Activated CD4-positive, alpha-beta T cell treated with anti-CD3 and anti-CD28 coated beads, Interleukin-2, amount 50 U/mL, for 4 hours (primary cell): ENCODE results near the gene ANTKMT.

Experiments
- DNase-seq, 2 experiments: peaks; one replicate each; pipeline ENCODE4 v3.0.0-alpha.2; 2020

Gene ANTKMT, protein sequence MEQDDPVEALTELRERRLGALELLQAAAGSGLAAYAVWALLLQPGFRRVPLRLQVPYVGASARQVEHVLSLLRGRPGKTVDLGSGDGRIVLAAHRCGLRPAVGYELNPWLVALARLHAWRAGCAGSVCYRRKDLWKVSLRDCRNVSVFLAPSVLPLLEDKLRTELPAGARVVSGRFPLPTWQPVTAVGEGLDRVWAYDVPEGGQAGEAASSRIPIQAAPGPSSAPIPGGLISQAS

GRCh38 chr16:720990-721764 lies at the start of gene ANTKMT:
ANTKMT (plus strand) TSS chr16:721146; CDS start chr16:721275, 129 bp downstream.
- DNase-seq = peak in 1 of 2 experiments; percentile 35

DNA sequence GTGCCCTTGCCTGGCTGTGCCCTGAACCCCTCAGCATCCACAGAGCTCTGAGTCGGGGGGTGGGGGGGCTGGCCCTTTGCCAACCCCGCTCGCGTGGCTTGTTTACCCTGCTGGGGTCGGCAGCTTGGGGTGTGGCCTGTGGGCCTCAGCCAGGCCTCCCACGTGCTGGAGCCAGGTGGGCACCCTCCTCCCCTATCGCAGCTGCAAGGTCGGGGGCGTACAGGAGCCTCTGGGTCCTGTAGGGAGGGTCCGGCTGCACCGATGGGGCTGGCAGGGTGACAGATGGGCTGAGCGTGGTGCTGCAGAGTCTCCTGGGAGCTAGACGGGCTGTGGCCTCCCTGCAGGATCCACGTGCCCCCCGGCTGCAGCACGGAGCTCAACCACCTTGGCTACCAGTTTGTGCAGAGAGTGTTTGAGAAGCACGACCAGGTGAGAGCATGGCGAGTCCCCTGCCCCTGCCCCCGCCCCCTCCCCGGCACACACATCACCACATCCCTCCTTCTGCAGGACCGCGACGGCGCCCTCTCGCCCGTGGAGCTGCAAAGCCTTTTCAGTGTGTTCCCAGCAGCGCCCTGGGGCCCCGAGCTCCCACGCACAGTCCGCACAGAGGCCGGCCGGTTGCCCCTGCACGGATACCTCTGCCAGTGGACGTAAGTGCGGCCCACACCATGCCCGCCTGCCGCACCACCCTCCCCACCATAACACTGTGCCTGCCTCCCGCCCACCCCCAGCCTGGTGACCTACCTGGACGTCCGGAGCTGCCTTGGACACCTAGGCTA lies 49.4 kb upstream of the ANTKMT start:
- no peak for DNase-seq

GRCh38 chr16:672371-672770 lies 48.6 kb upstream of the ANTKMT start:
- DNase-seq = no peak

DNA sequence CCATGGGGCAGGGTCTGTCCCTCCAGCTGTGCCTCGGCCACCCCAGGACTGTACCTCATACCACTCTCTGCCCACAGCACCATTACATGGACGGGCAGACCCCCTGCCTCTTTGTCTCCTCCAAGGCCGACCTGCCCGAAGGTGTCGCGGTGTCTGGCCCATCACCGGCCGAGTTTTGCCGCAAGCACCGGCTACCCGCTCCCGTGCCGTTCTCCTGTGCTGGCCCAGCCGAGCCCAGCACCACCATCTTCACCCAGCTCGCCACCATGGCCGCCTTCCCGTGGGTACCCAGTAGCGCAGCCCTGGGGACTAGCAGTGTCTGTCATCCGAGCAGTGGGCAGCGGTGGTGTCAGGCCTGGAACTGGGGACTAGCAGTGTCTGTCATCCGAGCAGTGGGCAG lies 48.1 kb upstream of the ANTKMT start:
- no peak for DNase-seq

DNA sequence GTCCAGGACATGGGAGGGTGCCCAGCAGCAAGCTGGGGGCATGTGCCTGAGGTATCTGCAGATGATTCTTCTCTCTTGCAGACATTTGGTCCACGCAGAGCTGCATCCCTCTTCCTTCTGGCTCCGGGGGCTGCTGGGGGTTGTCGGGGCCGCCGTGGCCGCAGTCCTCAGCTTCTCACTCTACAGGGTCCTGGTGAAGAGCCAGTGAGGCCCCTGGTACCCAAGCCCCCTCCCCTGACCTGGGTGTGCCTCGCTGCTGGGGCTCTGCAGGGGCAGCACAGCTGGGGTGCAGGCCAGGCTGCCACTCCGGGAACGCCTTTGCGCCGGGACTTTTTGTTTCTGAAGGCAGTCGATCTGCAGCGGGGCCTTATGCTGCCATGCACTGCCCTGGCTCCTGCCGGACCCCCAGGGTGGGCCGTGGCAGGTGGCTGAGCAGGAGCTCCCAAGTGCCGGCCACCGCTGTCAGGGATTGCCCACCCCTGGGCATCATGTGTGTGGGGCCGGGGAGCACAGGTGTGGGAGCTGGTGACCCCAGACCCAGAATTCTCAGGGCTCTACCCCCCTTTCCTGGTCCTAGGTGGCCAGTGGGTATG lies 47.5 kb upstream of the ANTKMT start:
- DNase-seq = no peak

- DNase-seq = no peak
Measured at GRCh38 chr16:674214-674881, 46.6 kb upstream of the ANTKMT start.

DNA sequence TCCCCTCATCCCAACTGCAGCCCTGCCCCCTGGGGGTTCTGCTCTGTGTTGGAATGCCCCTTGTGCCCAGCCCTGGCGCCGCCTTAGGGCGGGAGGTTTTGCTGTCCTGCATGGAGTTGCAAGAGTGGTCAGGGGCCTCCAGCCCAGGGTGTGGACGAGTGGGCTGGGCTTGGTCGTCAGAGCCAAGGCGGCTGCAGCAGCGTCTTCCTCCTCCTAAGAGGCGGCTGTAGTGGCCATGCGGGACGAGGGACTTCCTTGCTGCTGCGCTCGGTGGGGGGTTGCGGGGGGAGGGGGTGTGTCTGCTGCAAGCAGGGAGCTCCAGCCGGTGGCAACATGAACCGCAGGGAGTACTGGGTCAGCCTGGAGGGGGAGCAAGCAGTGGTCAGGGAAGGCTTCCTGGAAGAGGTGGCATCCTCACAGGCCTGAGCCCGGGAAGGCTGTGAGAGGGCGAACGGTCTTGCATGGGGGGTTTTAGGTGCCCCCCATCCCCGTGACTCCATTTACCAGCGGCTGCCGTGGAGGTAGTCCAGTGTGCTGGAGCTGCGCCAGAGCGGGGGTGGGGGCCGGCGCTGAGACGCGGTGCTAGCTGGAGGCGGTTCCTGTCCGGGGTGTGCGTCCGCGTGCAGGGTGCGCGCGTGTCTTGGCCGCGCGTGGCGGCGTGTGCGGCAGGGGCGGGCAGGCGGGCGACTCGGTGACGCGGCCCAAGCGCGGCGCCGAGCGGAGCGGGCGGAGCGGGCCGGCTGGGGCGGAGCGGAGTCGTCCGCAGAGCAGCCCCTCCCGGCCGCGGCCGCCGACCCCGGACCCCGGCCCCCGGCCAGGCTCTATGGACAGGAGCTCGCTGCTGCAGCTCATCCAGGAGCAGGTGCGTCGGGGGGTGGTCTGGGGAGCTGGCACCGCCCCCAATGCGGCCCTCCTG lies 45.7 kb upstream of the ANTKMT start, which contains the start of gene RHBDL1:
Gene RHBDL1 (plus strand): TSS at position 704 of the 916 bp plus-strand sequence. CDS start 120 bp downstream, at position 824.
- no peak for DNase-seq

DNA sequence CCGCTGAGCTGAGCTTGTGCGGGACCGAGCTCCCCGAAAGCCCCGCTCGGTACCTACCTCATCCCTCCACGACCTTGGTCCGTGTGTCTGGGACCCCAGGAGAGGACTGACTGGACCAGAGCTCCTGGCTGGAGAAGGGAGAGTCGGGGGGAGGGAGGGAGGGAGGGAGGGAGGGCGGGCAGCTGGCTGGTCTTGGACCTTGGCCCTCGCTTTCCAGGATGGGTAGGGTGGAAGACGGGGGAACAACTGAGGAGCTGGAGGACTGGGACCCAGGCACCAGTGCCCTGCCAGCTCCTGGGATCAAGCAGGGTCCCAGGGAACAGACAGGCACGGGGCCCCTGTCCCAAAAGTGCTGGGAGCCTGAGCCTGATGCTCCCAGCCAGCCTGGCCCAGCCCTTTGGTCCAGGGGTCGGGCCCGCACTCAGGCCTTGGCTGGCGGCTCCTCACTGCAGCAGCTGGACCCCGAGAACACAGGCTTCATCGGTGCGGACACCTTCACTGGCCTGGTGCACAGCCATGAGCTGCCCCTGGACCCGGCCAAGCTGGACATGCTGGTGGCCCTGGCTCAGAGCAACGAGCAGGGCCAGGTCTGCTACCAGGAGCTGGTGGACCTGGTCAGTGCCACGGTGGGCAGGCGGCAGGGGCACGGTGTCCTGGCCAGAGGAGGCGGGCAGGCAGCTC lies 44.9 kb upstream of the ANTKMT start:
- no peak for DNase-seq

DNA sequence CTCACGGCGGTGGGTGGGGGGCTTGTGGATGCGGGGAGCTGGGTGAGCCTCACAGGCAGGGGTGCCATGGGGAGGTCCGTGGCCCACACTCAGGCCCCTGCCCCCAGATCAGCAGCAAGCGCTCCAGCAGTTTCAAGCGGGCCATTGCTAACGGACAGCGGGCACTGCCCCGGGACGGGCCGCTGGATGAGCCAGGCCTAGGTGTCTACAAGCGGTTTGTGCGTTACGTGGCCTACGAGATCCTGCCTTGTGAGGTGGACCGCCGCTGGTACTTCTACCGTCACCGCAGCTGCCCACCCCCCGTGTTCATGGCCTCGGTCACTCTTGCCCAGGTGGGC lies 44.4 kb upstream of the ANTKMT start:
- no peak for DNase-seq

DNA sequence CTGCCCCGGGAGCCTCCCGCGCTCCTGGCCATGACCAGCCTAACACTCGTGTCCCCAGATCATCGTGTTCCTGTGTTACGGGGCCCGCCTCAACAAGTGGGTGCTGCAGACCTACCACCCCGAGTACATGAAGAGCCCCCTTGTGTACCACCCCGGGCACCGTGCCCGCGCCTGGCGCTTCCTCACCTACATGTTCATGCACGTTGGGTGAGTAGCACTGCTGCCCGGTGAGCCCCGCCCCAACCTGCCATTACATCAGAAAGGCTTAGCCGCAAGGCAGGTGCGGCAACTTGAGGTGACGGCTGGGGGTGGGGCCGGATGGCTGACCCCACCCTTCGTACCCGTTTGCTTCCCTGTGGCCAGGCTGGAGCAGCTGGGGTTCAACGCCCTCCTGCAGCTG lies 44.0 kb upstream of the ANTKMT start:
- peak in 1 of 2 experiments; percentile 28 for DNase-seq

GRCh38 chr16:677316-678190 lies 43.4 kb upstream of the ANTKMT start:
- DNase-seq = no peak

DNA sequence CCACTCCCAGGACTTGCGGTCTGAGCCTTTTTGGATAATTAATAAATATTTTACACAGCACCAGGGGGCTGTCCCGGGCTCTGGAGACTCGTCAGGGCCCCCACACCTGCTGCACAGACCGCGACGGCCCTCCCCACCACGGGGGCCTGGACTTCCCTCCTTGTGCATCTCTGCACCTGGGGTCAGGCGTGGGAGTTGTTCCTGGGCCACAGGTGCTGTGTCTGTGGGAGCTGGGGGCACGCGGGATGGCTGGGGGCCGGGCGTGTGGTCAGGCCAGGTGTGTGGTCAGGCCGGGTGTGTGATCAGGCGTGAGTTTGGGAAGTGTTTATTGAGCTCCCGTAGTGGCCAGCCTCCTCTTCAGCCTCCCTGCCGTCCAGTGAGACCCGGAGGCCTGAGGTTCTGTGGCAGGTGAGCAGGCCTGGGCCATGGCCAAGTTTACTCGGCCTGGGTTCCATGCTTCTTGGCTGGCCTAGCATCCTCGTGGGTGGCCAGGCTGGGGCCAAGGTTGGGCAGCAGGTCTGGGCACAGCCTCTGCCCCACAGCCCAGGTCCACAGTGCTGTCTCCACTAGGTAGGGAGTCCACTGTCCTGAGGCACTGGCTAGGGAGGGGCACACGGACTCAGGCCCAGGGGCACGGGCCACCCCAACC lies 42.6 kb upstream of the ANTKMT start:
- no peak for DNase-seq

DNA sequence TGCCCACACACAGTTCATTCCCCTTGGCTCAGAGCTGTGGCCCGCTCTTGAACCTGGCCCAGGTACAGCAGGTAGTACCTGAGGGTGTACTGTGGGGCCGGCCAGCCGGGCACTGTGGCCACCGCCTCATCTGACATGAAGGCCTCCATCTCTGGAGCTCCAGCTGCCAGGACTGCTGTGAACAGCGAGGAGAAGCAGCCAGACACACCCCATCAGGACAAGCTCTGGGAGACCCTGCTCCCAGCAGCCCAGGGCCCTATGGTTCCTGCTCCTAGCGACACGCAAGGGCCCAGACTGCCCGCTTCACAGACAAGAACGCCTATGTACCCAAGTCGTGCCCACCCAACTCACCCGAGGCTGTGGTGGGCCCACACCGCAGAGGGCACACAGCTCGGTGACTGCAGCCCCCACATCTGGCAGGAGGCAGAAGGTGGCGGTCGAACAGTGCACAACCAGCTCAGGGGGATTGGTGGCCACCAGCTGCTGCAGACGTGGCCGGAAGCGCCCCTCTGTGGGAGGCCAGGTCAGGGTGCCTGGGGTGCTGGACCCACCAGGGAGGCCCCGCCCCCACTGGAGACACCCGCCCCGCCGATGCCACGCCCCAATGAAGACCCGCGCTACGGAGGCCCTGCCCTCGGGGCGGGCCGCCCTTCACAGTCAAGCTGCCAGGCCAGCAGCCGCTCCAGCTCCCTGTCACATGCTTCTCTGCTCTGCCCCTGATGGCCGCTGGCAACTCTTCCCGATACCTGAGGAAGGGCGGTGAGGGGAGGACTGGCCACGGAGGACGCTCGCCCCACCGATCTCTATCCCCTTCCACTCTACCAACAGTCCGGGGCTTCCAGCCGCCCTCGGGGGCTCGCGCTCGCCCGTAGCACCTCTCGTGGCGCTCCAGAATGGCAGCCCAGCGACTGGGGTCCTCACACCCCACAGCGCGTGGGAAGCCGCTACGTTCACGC lies 41.8 kb upstream of the ANTKMT start:
- DNase-seq = peak in 1 of 2 experiments; percentile 39

- DNase-seq = peak; percentile 88 to 90
Measured at GRCh38 chr16:679814-680624, 40.9 kb upstream of the ANTKMT start, which contains the start of gene STUB1. STUB1 (plus strand) TSS chr16:680410; CDS start chr16:680526, 116 bp downstream.

GRCh38 chr16:680625-680945 lies 40.4 kb upstream of the ANTKMT start:
- no peak for DNase-seq

DNA sequence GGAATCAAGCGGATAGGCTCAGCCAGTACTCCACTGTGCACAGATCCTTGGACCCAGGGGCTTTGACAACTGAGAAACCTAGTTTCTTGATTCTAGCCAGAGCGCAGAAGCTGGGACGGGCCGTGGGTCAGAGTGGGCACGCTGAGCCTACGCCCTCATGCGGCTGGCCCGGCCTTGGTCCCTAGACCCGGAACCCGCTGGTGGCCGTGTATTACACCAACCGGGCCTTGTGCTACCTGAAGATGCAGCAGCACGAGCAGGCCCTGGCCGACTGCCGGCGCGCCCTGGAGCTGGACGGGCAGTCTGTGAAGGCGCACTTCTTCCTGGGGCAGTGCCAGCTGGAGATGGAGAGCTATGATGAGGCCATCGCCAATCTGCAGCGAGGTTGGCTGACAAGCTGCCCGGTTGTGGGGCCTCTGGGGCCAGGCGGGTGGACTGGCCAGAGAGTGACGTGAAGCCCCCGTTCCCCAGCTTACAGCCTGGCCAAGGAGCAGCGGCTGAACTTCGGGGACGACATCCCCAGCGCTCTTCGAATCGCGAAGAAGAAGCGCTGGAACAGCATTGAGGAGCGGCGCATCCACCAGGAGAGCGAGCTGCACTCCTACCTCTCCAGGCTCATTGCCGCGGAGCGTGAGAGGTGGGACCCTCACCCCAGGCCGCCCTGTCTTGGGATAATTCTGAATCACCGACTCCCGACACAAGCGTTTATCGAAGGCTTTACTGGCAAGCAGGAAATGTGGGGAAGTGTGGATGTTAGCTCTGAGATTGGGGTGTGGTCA lies 39.8 kb upstream of the ANTKMT start:
- no peak for DNase-seq
